Stimulated activated CD4-positive, alpha-beta T cell treated with anti-CD3 and anti-CD28 coated beads, TNF-alpha, amount 100 ng/mL, for 1 hour (primary cell): ENCODE data around the gene PRKCE.

Experiments used
- DNase-seq, 3 donors: peaks; one replicate each; pipeline ENCODE4 v3.0.0-alpha.2; 2020; ENCODE audit warnings: low read depth in 3 of 3, low spot score in 1 of 3

PRKCE gene

DNA sequence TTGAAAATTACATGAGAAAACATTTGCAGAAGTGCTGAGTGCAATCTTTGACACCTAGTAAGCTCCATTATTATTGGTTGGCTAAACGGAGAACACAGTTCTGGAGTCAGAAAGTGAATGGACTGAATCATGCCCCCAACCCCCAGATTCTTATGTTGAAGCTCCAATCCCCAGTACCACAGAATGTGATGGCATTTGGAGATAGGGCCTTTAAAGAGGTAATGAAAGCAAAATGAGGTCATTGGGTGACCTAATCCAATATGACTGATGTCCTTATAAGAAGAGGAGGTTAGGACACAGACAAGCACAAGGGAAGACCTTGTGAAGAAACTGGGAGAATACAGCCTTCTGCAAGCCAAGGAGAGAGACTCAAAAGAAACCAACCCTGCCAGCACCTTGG, 444.8 kb downstream of the PRKCE start:
- no peak for DNase-seq

DNA sequence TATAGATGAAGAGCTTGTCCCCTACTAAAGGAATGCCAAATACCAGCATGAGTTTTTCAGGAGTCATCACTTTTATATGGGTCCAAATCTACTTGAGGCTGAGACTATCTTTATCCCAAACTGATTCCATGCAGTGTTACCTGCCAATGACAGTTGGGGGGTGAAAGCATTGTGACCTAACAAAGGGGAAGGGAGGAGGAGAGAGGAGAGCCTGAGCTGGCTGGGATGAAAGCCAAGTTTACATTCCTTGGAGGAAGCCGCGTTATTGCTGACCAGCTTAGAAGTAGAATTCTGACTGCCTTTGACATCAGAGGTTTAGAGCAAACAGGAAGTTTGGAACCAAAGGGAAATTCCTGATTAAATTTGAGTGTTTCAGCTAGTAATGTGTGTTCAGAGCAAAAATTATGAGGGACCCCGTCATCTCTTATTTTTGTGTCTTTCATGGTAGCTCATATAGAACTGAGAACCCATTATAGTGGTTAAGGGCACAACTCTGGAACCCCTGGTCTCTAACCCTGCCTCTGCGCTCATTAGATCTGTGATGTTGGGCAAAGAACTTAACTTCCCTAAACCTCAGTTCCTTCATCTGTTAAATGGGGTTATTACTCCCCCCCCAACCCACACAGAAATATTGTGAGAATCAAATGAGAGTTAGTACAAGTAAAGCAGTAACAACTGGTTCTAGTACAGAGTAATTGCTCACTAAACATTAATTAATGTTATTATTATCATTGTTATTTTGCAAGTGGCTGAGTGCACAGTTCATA, 446.4 kb downstream of the PRKCE start:
- DNase-seq: no peak

DNA sequence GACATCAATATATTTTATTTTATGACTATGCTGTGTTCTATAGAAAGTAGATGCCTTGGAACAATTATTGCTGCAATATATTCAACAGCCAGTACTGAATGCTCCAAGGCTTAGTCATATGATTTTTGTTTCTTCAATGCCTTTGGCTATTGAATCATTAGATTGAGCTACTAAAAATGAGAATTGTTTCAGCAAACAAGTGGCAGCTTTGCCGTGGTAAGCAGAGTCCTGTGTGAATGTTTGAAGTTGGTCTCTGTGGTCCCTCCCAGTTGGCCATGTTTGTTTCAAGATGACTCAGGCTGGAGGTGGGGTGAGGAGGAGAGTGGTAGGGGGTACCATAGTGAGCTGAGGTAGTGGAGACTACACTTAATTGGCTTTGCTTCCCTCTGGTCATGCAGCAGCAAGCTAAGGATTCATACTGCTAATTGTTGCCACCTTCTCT, 447.2 kb downstream of the PRKCE start:
- DNase-seq: no peak

DNA sequence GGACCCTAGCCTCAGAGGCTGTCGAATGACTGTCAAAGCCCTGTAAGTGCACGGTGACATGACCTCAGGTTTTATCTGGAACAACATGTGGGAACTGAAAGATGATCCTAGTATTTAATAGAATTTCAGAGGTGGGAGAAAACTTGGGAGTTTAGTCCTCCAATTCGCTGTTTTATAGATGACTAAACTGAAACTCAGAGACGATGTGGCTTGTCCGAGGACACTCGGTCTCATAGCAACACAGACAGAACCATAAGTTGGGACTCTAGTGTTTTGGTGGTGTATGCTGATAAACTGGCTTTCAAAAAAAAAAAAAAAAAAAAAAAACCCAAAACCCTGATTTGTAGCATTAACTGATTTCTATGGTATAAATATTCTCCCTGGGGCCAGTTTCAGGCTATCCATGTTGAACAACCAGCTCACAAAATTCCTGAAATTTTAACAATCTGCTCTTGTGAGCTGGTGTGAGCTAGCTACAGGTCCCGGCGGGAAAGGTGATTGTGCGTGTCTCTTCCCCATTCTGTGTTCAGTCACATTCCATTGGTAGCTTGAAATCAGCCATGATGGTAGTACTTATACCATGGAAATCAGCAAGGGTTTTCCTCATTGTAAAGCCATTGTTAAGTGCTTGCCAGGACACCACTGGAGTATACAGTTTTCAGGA, 450.2 kb downstream of the PRKCE start:
- no peak for DNase-seq

DNA sequence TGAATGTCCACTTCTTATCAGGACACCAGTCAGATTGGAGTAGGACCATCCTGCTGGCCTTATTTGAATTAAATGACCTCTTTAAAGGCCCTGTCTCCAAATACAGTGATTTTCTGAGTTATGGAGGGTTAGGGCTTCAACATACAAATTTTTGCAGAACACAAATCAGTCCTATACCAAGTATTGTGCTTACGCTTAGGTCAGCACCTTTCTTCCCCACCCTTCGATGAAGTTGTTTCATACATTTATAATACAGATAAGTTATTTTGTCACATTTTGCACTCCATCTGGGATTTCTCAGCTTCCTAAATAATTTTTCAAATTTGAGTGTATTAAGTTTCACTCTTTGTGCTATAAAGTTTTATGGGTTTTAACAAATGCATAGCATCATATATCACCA, 455.2 kb downstream of the PRKCE start:
- no peak for DNase-seq

DNA sequence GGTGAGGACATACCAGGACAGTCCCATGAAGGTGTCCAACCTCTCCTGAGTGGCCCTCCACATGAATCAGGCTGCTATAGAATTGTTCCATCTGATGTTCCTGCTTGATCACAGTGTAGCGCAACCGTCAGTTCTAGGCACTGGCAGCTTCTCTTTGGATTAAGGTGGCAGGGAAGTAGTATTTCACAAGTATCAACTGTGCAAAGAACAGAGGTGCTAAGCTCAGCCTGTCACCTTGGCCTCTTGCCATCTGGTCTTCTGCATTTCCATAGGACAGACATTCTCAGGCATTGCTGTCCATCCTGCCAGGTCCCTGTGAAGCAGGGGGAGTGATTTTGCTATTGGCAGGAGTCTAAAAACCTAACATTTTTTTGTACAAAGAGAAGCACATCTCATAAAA, 463.5 kb downstream of the PRKCE start:
- no peak for DNase-seq

DNA sequence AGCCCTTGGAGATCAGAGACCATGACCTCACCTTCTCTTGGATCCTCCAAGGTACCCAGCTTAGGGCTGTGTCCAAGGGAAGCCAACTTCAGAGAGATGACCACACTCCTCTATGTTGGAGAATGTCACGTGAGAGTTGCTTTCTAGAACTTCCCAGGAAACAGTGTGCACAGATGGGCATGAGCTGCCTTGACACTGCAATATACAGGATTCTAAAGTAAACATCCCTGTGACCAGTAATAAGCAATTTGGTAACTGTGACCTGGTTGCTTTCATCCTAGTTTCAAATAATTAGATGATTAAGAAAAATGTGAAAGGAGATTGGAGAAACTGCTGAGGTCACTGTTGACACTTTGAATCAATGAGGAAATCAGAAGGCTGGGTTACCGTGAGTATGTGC, 464.7 kb downstream of the PRKCE start:
- DNase-seq: no peak

DNA sequence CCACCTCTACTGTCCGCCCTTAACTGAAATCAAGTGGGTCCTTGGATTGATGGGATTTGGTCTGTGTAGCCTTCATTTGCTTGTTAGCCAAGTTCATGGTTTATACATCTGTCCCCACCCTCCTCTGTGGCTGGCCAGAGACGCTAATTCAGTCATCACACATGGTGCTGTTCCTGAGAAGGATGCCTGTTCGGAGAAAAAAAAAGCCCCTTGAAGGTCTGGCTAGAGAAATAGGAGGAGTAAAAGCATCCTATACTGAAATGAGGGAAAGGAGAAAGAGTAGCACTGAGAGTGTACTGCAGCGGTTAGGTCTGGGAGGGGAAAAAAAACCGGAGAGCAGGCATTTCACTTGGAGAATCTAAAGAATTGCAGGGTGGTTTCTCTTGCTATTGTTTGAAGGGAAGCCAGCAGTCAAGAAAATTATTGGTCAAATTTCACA, 465.1 kb downstream of the PRKCE start:
- no peak for DNase-seq

DNA sequence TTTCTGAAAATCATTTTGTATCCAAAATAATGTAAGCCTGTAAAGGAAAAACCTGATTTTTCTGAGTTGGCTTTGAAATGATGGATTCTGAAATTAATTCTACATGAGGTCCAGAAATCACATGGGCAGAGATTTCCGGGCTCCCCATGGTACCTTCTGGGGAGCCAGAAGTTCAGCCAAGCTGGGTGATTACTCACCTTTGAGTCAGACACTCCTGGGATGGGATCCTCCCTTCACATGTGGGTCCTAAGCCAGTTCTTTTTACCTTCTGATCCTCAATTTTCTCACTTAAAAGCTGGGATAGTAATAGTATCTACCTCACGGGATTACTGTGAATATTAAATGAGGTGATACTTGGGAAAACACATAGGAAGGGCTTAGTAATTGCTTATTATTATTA, 465.9 kb downstream of the PRKCE start:
- DNase-seq: no peak

DNA sequence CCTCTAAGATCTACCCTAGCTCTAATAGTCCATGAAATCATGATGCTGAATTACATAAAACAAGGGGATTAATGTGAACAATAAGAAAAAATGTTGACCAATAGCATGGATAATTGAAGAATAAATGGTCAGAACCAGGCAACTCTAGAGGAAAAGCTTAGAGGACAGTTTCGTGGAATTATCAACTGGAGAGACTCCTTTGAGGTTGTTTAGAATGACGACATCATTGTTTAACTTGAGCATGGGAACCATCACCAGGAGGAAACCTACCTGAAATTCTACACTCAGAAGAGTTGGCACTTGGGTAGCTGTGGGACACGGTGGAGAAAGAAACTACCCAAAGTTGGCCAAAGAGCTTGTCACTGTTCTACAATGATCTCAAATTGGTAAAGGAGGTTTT, 466.5 kb downstream of the PRKCE start:
- DNase-seq: no peak

DNA sequence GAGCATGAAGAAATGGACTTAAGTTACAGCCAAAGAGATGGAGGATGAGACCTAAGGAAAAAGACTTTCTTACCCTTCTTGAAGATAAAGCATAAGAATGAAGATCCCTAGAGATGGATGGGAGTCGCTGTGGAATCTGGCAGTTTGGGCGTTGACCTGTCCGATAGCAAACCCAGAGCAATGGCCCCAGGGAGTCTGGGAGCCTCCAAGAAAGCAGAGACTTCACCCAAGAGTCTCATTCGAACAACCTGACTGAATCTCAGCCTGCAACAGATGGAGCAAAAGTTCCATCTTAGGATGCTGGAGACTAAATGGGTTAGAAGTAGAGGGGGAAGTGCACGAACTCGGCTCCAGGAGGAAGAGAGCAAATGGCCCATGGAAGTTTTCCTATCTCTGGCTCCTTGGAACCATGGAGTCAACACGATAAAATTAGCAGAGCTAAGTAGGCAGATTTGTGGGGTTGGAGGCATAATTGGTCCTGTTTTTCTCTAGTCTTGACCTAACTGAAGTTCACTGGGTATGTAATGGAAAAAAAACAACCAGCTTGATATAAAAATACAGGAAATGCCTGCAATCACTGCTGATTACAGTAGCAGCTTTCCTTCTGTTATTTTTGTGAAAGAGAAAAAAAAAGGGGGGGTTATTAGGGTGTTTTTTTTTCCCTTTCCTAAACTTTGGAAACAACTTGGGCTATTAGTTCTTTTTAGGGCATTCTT, 467.3 kb downstream of the PRKCE start:
- no peak for DNase-seq

DNA sequence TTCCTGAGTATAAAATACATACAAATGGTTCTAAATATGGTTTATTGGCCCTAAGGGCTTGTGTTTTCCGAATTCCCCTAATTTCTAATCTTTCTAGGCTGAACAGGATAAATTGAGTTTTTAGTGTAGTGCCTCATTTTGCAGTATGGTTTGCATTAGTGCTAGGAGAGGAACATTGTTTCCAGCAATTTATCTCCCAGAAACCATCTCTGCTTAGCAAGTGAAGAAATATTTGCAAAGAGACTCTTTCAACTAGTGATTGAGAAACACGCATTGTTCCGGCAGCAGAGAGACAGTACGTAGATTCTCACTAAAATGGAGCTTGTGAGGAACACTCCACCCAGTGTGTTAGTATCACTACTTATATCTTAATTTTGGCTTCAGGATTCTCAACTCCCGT, 468.0 kb downstream of the PRKCE start:
- DNase-seq: no peak

DNA sequence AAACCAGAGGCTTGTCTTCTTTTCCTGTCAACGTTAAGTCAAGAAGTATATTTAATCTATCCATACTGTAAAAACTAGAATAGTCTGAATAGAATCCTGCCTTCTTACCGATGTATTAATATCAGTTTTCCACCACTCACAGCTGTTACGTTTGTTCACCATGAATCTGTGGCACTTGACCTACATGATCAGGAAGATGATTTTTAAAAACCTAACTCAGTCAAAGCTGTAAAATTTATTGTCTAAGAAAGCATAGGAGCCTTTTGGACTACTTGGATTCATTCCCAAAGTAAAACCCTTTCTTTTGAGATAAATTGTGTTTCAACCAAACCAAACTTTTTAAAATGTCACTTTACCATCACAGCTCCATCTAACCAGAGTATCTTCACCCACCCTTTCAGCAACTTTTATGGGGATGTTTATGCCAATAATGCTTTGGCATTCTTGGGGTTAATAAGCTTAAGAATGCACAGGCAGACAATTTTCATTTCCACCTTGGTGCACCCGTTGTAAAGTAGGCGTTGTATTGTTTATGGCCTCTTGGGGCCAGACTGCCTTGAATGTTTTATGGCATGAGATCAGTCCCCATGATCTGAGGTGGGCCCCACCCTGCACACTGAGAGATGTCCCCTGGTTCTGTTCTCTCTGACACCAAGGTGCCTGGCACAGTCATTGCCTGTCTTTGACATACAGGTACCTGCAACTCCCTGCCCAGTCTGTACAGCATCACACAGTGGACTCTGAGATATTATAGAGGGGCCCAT, 469.5 kb downstream of the PRKCE start:
- no peak for DNase-seq

DNA sequence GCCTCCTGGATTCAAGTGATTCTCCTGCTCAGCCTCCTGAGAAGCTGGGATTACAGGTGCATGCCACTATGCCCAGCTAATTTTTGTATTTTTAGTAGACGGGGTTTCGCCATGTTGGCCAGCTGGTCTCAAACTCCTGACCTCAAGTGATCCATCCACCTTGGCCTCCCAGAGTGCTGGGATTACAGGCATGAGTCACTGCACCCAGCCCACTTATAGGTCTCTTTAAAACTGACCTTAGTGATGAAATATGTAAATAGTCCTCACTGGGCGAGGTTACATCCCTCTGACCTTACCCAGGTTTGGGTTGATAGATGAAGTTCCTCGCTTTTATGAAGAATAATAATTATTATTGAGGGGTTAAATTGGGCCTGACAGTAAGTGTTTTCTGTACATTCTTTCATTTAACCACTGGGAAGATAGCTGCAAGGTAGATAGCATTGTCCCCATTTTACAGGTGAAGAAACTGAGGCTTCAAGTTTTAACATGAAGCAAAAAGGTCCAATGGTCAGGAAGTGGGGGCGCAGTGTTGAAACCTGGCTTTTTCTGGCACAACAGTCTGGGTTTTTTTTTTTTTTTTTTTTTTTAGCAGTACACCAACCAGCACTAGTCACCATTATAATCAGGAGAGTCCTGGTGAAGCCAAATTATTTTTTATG, 471.0 kb downstream of the PRKCE start:
- DNase-seq: no peak

DNA sequence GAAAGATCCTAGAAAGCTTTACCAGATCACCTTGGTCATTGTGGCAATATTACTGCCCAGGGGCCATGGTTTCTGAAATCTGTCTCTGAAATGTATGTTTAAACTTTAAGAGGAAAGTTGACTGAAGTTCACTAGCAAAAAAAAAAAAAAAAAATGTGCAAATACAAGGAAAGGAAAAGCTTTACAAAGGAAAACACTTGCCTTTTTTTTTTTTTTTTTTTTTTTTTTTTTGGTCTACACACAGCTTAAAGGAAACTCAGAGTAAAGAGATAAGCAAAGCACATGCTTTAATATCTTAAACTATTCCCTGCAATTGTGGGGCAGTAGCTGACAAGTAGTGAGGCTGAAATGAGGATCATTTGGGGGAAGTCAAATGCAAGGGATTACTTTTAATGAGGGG, 471.5 kb downstream of the PRKCE start:
- no peak for DNase-seq

DNA sequence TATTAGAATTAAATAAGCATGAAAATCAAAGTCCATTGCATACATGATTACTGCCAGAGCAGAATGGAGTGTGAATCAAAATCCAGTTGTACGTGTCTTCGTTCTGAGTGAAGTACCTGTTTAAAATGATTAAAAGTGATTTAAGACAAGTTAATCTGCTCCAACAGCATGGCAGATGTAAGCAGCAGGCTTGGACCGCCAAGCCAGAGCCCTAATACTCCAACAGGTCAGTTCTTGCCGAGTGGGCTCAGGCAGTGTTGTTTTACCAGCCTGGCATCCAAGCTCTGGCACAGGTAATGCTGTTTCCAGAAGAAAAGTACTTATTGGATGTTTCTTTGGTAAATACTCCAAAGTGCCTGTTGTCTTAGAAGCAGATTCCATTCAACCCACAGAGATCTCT, 474.3 kb downstream of the PRKCE start:
- DNase-seq: no peak

DNA sequence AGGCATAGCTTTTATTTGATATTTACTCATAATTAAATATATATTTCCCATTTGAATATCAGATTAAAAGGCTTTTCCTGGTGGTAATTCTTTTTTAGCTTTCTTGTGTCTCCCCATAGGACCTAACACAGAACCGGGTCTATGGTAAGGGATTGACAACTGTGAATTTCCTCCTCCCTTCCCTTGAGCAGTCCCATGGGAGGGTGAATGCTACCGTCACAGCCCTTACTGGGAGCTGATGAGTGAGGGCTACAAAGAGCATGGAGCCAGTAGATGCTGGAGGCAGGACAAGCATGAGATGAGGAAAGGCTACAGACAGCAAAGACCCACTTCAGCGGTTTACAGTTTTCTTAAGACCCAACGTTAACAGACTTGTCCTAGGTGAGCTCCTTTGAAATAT, 475.1 kb downstream of the PRKCE start:
- DNase-seq: no peak

DNA sequence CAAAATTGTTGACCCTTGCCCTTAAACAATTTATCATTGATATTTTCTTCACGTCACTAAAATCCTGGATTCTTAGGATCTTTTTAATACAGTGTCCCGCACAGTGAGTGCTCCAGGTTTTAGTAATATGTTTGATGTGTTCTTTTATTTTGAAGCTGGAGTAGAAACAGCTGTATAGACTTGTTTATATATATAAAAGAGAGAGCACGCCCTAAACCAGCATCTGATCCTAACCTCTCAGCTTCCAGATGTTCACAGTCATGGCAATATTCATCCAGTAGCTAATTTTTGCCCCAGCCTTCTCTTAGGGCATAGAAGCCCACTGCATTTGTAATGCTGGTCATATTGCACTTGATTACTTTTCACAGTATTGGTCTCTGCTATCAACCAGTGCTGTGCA, 475.7 kb downstream of the PRKCE start:
- DNase-seq: no peak

DNA sequence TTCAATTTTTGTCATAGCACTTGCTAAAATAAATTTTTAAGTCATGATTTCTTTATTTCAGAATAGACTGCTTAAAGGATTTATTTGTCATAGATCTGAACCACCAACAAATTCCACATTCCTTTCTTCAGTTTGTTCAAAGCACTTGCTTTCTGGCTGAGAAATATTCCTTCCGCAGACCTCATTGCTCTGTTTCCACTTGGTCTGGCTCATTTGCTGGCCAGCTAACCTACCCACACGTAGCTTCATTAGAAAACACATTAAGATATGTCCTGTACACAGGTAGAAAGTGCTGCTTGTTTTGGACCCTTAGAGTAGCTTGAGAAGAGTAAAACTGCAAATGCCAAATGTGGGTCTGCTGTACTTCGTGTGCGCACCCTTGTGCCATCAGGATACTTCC, 479.0 kb downstream of the PRKCE start:
- DNase-seq: no peak

DNA sequence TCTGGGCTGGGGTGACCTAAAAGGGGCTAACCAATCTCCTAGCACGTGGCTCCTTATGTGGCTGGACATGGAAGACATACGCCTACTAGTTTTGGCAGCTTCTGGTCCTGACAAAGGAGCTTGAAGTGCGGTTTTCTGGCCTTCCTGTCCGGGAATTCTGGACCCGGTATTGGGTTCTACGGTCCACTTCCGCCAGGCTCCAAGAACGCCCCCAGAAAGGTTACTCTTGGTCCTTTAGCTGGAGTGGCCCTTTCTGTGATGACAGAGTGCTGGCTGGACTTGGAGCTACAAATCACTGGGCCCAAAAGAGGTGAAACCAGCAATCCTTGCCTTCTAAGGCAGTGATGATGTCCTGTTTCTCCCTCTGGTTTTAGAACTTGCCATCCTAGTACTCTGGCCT, 481.5 kb downstream of the PRKCE start:
- DNase-seq: no peak
